ENCODE results near the gene KAT5. TPM values are rescaled to one million over a fixed set of nuclear protein-coding genes. Genes with fewer than 3 reads are reported as not detected.

KAT5 gene
- total and polyA plus RNA-seq, 10 of the 15 experiments (the other 5 are each of a cell fraction or from before 2014, with no cell fraction given), result 3.4 to 66.1 (median 46.3) TPM

DNA sequence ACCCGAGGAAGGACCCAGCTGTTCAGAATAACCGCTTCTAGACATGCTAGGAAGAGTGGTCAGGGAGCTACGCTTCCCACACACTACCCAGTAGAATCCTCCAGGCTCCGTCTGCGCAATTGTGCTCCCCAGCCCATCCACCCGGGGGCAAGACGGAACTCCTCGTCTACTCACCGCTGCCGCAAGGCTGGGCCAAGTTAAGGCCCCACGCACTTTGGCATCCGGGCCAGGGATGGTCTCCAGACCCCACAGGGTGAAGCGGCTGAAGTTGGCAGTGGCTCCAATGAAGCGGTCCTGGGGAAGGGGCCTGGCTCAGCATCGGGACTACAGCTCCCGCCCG, 7.8 kb downstream of the KAT5 start (continued):
- no peak for TF ChIP-seq SKIL (IDR thresholded peaks at IDR 0.05; ENCODE audit: low read depth, poor library complexity, severe bottlenecking)
- TF ChIP-seq ESRRA (IDR thresholded peaks at IDR 0.05; ENCODE audit: low read length), result no peak
- TF ChIP-seq STAT3 (IDR thresholded peaks at IDR 0.05; ENCODE audit: low read depth, low read length), result no peak
- 0 out of 2 replicates have a peak, but pooled peaks have one; percentile 2 for TF ChIP-seq POLR2AphosphoS5 (IDR thresholded peaks at IDR 0.05; ENCODE audit: low read length)

DNA sequence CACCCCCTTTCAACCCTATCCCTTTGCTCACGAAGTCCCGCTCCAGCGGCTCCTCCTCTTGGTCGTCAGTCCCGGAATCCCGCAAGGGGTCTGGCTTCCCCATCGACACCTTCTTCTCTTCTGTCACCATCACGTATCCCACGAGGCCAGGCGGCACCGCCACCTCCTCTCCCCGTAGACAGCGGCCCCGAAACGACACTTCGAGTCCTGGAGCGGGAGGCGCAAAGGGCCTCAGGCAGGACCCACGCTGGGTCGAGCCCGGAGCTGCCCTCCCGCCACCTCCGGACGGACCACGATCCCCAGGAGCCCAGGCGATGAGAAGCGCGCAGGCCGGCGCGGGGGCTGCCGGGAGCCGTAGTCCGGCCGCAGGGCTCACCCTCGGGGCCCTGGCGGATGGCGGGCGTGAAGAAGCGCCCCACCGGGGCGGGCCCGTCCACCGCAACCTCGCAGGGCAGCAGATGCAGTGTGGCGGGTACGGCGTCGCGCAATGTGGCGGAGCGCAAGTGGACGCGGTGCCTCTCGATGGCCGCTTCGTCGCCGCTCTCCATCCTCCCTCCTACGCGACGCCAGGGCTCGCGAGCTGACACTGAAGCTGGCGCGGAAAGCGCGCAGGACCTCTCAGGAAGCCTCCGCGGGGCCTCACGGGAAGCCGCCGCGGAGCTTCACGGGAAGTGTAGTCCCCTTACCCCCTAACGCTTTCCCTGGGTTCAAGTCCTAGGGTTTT, 8.3 kb downstream of the KAT5 start, which contains the start of gene RNASEH2C:
TSS of gene RNASEH2C (minus strand) at position 588 of the 724 bp plus-strand sequence. CDS start at position 548, 40 bp downstream.
- Histone ChIP-seq H4K20me1 (ENCODE audit: control insufficient read depth, insufficient read depth) (no peaks in the 10 kb centered on the region; the same call in 1 of the 2 replicates), H3K9me3 (replicated peaks; ENCODE audit: control insufficient read depth, insufficient read depth, low read length) (no peaks in the 10 kb centered on the region), H3K36me3 (ENCODE audit: control insufficient read depth in 2 of 2, insufficient read depth in 2 of 2, low read length in 1 of 2) (peaks cover 18 to 27% of the 10 kb centered on the region in 2 experiments; a peak in 3 of 4 replicates), H3K4me2 (ENCODE audit: control insufficient read depth, insufficient read depth) (peak within 1 kb of the TSS; percentile 75), H3K4me1 (ENCODE audit: control insufficient read depth, insufficient read depth, low read length) (peaks cover 12% of the 10 kb centered on the region), H3K9ac (ENCODE audit: control insufficient read depth, insufficient read depth, low read length) (peak within 1 kb of the TSS; percentile 87), H2AFZ (ENCODE audit: control insufficient read depth, low read depth, low read length) (peak within 1 kb of the TSS; percentile 96), H3K27ac (ENCODE audit: control insufficient read depth, insufficient read depth) (peak within 1 kb of the TSS; percentile 78), H3K27me3 (replicated peaks in 1 of 2; ENCODE audit: control insufficient read depth in 2 of 2, insufficient read depth in 2 of 2, low read length in 1 of 2) (no peaks in the 10 kb centered on the region), H3K79me2 (ENCODE audit: control insufficient read depth, insufficient read depth, low read length) (peaks cover 17% of the 10 kb centered on the region), H3K4me3 (peak within 1 kb of the TSS; percentile 94)
- under 1% methylated on average over 76 of the region's 76 CpGs for WGBS (ENCODE audit: insufficient coverage, insufficient replicate concordance, low lambda C conversion rate, missing lambda C conversion rate)
- in situ Hi-C loops (cut with MboI) (no loop called here), intact Hi-C loops (cut with micrococcal nuclease; ENCODE audit: unreplicated experiment) (no loop called here)
- FAIRE-seq (peak; percentile 81), DNase-seq (ENCODE audit: low read depth, low spot score) (peak; percentile 38), ATAC-seq (peak; percentile 96)
- ChIA-PET RAD21 (ENCODE audit: unreplicated experiment) (interaction anchor here (0.7 to 2.4 kb wide), 11 partner anchors 8 to 536 kb away, joined by 3 to 12 read pairs (median 4); partner anchors contain the start of genes FIBP, KAT5, MUS81 and RELA), POLR2A (interaction anchor here (0.8 to 2.5 kb wide), 8 partner anchors 9 to 139 kb away, joined by 3 to 13 read pairs (median 4); partner anchors contain the start of genes CFL1, KAT5, MAP3K11 and MUS81), SMC1A (ENCODE audit: uncharacterized antibody, unreplicated experiment) (interaction anchor here (0.6 to 1.6 kb wide), 9 partner anchors 9 to 268 kb away, joined by 3 to 5 read pairs (median 4); partner anchors contain the start of gene KAT5), CTCF (interaction anchor here (0.6 to 2.6 kb wide), 19 partner anchors 9 to 325 kb away, joined by 3 to 17 read pairs (median 4); partner anchors contain the start of genes KAT5 and PCNX3)
- BruUV-seq (replicated peaks), result no TSS peak
- no peak for TF ChIP-seq PKNOX1 (IDR thresholded peaks at IDR 0.05)
- no peak for TF ChIP-seq ETV6 (conservative IDR thresholded peaks at IDR 0.05 in 1 of 2, IDR thresholded peaks at IDR 0.05 in 1 of 2; ENCODE audit: borderline replicate concordance in 1 of 2, low read depth in 1 of 2)
- TF ChIP-seq GABPA (IDR thresholded peaks at IDR 0.05; ENCODE audit: low read depth), result peak; percentile 79
- peak; percentile 52 for TF ChIP-seq BCL3 (IDR thresholded peaks at IDR 0.05; ENCODE audit: borderline replicate concordance, insufficient read depth, low read depth, low read length, poor library complexity, severe bottlenecking)
- peak; percentile 88; the same call in 1 of the 2 replicates for TF ChIP-seq RB1 (IDR thresholded peaks at IDR 0.05; ENCODE audit: borderline replicate concordance)
- TF ChIP-seq, protein P1, sequence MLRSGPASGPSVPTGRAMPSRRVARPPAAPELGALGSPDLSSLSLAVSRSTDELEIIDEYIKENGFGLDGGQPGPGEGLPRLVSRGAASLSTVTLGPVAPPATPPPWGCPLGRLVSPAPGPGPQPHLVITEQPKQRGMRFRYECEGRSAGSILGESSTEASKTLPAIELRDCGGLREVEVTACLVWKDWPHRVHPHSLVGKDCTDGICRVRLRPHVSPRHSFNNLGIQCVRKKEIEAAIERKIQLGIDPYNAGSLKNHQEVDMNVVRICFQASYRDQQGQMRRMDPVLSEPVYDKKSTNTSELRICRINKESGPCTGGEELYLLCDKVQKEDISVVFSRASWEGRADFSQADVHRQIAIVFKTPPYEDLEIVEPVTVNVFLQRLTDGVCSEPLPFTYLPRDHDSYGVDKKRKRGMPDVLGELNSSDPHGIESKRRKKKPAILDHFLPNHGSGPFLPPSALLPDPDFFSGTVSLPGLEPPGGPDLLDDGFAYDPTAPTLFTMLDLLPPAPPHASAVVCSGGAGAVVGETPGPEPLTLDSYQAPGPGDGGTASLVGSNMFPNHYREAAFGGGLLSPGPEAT (IDR thresholded peaks at IDR 0.05; ENCODE audit: low read depth), result no peak; the same call in 1 of the 2 replicates
- peak; percentile 14; the same call in 1 of the 2 replicates for TF ChIP-seq STAT1 (conservative IDR thresholded peaks at IDR 0.05)
- TF ChIP-seq SMAD1 (IDR thresholded peaks at IDR 0.05; ENCODE audit: low read depth, partially characterized antibody), result no peak

Measured in GM12878 (cell line).